Measurements from ENCODE around the gene TMEFF1.

TMEFF1 gene

DNA sequence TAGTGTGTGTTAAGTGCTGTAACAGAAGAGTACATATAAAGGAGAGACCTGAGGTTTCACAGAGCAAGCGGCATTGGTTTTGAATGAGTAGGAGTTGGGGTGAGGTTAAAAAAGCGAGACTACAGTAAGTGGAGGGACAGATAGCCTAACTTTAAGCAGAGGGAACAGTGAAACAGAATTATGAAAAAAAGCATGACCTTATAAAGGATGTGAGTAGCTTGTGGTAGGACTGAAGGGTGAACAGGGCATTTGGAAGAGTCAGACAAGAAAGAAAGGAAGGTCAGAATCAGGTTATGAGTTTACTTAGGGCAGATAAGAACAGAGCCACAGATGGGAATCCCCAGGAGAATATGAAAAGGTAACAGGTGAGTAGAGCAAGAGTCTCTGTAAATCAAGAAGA lies 23.5 kb upstream of the TMEFF1 start:
- Histone ChIP-seq H3K4me2 (ENCODE audit: low read length) (no peak overlapping the region), H3K9me2 (replicated peaks; ENCODE audit: control insufficient read depth, low read length) (no peaks in the 10 kb centered on the region), H4K20me1 (ENCODE audit: control insufficient read depth, insufficient read depth, low read depth, low read length) (no peaks in the 10 kb centered on the region), H3F3A (ENCODE audit: control insufficient read depth, insufficient read depth) (no peaks in the 10 kb centered on the region), H3K4me3 (ENCODE audit: low read length) (no peak overlapping the region), H3K27ac (ENCODE audit: low read depth, low read length) (no peak overlapping the region), H3K9me3 (ENCODE audit: control insufficient read depth, insufficient read depth, low read length) (no peaks in the 10 kb centered on the region), H3K4me1 (ENCODE audit: control insufficient read depth, low read length) (no peaks in the 10 kb centered on the region), H3K36me3 (ENCODE audit: control insufficient read depth, low read length) (peaks cover 21% of the 10 kb centered on the region), H3K79me2 (ENCODE audit: control insufficient read depth, low read length) (no peaks in the 10 kb centered on the region), H3K27me3 (ENCODE audit: control insufficient read depth, low read length) (no peaks in the 10 kb centered on the region)
- no peak for TF ChIP-seq EZH2phosphoT487 (IDR thresholded peaks at IDR 0.05; ENCODE audit: borderline replicate concordance, low read length)
- TF ChIP-seq, protein P1, sequence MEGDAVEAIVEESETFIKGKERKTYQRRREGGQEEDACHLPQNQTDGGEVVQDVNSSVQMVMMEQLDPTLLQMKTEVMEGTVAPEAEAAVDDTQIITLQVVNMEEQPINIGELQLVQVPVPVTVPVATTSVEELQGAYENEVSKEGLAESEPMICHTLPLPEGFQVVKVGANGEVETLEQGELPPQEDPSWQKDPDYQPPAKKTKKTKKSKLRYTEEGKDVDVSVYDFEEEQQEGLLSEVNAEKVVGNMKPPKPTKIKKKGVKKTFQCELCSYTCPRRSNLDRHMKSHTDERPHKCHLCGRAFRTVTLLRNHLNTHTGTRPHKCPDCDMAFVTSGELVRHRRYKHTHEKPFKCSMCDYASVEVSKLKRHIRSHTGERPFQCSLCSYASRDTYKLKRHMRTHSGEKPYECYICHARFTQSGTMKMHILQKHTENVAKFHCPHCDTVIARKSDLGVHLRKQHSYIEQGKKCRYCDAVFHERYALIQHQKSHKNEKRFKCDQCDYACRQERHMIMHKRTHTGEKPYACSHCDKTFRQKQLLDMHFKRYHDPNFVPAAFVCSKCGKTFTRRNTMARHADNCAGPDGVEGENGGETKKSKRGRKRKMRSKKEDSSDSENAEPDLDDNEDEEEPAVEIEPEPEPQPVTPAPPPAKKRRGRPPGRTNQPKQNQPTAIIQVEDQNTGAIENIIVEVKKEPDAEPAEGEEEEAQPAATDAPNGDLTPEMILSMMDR (IDR thresholded peaks at IDR 0.05; ENCODE audit: low read depth, low read length, poor library complexity, severe bottlenecking) = no peak

DNA sequence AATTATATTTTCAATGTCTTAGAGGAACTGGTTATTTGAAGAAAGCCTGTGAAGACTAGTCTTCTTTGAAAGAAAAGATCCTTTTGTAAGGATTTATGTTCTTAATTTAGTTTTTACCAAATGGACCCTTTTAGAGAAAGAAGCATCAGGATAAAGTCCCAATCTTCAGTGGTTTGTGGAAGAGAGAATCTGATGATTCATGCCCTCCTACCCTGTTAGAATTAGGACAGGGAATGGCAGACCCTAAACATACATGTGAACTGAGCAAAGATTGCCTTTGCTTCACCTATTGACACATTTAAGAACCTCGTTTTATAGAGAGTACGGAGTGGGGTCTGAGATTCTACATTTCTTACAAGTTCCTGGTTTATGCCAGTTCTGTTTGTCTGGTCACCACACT lies 20.1 kb upstream of the TMEFF1 start:
- TF ChIP-seq EZH2phosphoT487 (IDR thresholded peaks at IDR 0.05; ENCODE audit: borderline replicate concordance, low read length) = no peak
- Histone ChIP-seq H3K27me3 (ENCODE audit: control insufficient read depth, low read length) (no peaks in the 10 kb centered on the region), H3F3A (ENCODE audit: control insufficient read depth, insufficient read depth) (no peaks in the 10 kb centered on the region), H3K4me1 (ENCODE audit: control insufficient read depth, low read length) (no peaks in the 10 kb centered on the region), H4K20me1 (ENCODE audit: control insufficient read depth, insufficient read depth, low read depth, low read length) (no peaks in the 10 kb centered on the region), H3K4me2 (ENCODE audit: low read length) (no peak overlapping the region), H3K9me3 (ENCODE audit: control insufficient read depth, insufficient read depth, low read length) (no peaks in the 10 kb centered on the region), H3K9me2 (replicated peaks; ENCODE audit: control insufficient read depth, low read length) (no peaks in the 10 kb centered on the region), H3K36me3 (ENCODE audit: control insufficient read depth, low read length) (peaks cover 9% of the 10 kb centered on the region), H3K79me2 (ENCODE audit: control insufficient read depth, low read length) (no peaks in the 10 kb centered on the region), H3K27ac (ENCODE audit: low read depth, low read length) (no peak overlapping the region), H3K4me3 (ENCODE audit: low read length) (no peak overlapping the region)

DNA sequence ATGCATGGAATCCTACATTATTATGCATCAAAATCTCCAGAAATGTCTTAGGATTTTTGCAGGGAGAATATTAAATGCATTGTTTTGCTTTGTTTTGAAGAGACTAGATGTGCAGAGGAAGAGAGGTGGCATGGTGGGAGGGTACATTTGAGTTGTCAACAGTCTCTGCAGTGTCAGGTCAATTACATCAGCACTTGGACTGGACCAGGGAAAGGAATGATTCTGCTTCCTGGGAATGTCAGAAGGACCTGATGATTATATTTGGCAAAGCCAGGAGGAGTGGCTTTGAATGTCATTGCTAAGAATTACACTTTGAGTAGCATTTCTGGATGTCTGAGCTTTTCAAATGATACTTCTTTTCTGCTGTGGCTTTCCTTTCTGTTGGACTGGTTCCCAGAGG lies 17.5 kb upstream of the TMEFF1 start:
- H3K4me2 ChIP-seq (ENCODE audit: low read length) = no peak overlapping the region
- H3K4me1 ChIP-seq (ENCODE audit: control insufficient read depth, low read length) = no peaks in the 10 kb centered on the region
- no peaks in the 10 kb centered on the region for H3K9me3 ChIP-seq (ENCODE audit: control insufficient read depth, insufficient read depth, low read length)
- peaks cover 9% of the 10 kb centered on the region for H3K36me3 ChIP-seq (ENCODE audit: control insufficient read depth, low read length)
- H3K79me2 ChIP-seq (ENCODE audit: control insufficient read depth, low read length) = no peaks in the 10 kb centered on the region
- H3K27me3 ChIP-seq (ENCODE audit: control insufficient read depth, low read length) = no peaks in the 10 kb centered on the region
- no peaks in the 10 kb centered on the region for H4K20me1 ChIP-seq (ENCODE audit: control insufficient read depth, insufficient read depth, low read depth, low read length)
- no peaks in the 10 kb centered on the region for H3F3A ChIP-seq (ENCODE audit: control insufficient read depth, insufficient read depth)
- H3K4me3 ChIP-seq (ENCODE audit: low read length) = no peak overlapping the region
- TF ChIP-seq, protein P1 (IDR thresholded peaks at IDR 0.05; ENCODE audit: low read depth, low read length, poor library complexity, severe bottlenecking) = no peak
- no peak for TF ChIP-seq EZH2phosphoT487 (IDR thresholded peaks at IDR 0.05; ENCODE audit: borderline replicate concordance, low read length)
- no peaks in the 10 kb centered on the region for H3K9me2 ChIP-seq (replicated peaks; ENCODE audit: control insufficient read depth, low read length)
- no peak overlapping the region for H3K27ac ChIP-seq (ENCODE audit: low read depth, low read length)

DNA sequence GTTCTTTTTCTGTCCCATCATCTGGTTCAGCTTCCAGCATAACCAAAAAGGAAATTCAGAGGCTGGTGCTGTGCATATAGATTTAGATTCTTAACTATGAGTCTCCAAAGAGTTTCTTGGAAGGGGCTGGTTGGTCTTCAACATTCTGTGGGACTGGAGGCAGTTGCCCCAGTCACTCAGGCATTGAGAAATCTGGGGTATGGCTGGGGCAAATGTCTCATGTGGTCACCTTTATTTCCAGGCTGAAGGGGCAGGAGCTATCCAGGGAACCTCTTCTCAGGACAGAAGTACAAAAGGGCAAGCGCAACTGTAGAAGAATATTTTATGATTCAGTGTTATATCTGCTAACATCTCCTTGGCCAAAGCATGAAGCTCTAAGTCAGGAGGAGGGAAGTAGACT lies 15.4 kb upstream of the TMEFF1 start:
- H3K4me1 ChIP-seq (ENCODE audit: control insufficient read depth, low read length) = no peaks in the 10 kb centered on the region
- peaks cover 3% of the 10 kb centered on the region; the same call in 1 of the 2 replicates for H3K36me3 ChIP-seq (ENCODE audit: control insufficient read depth, low read length)
- TF ChIP-seq EZH2phosphoT487 (IDR thresholded peaks at IDR 0.05; ENCODE audit: borderline replicate concordance, low read length) = no peak
- TF ChIP-seq, protein P1 (IDR thresholded peaks at IDR 0.05; ENCODE audit: low read depth, low read length, poor library complexity, severe bottlenecking) = no peak
- no peaks in the 10 kb centered on the region for H3F3A ChIP-seq (ENCODE audit: control insufficient read depth, insufficient read depth)
- no peaks in the 10 kb centered on the region for H3K27me3 ChIP-seq (ENCODE audit: control insufficient read depth, low read length)
- H3K9me2 ChIP-seq (replicated peaks; ENCODE audit: control insufficient read depth, low read length) = no peaks in the 10 kb centered on the region
- H3K79me2 ChIP-seq (ENCODE audit: control insufficient read depth, low read length) = no peaks in the 10 kb centered on the region
- H3K4me3 ChIP-seq (ENCODE audit: low read length) = no peak overlapping the region
- H4K20me1 ChIP-seq (ENCODE audit: control insufficient read depth, insufficient read depth, low read depth, low read length) = no peaks in the 10 kb centered on the region
- H3K27ac ChIP-seq (ENCODE audit: low read depth, low read length) = no peak overlapping the region
- no peak overlapping the region for H3K4me2 ChIP-seq (ENCODE audit: low read length)
- H3K9me3 ChIP-seq (ENCODE audit: control insufficient read depth, insufficient read depth, low read length) = no peaks in the 10 kb centered on the region
